Transverse colon (tissue), 4 donors: ENCODE data around the gene PLIN5. TPM values are rescaled to one million over a fixed set of nuclear protein-coding genes. Genes with fewer than 3 reads are reported as not detected.
A peak's percentile ranks its signal among the peaks of the same experiment; 100 is the strongest.

Experiments
- DNase-seq: peaks from one replicate; pipeline ENCODE4 v3.0.0-alpha.2; 2019
- H3K27ac ChIP-seq, 4 donors: fragments of 200-600 bp; sonication (generic); 2 replicates each; pipeline ENCODE4 v1.5.1; 2016 to 2018; ENCODE audit warnings: inconsistent platforms in 4 of 4
- H3K27me3 ChIP-seq: fragments of 200-600 bp; sonication (generic); 2 replicates; pipeline ENCODE4 v1.5.1; 2017; ENCODE audit warnings: inconsistent platforms
- H3K36me3 ChIP-seq, 4 donors: fragments of 200-600 bp; sonication (generic); 2 replicates each; pipeline ENCODE4 v1.5.1; 2017 to 2019; ENCODE audit warnings: inconsistent platforms in 4 of 4
- H3K4me1 ChIP-seq, 4 donors: fragments of 200-600 bp; sonication (generic); 2 replicates each; pipeline ENCODE4 v1.5.1; 2017 to 2020; ENCODE audit warnings: inconsistent platforms in 4 of 4
- H3K4me3 ChIP-seq, 4 donors: fragments of 200-600 bp; sonication (generic); 1 replicate in 1 of 4; 2 replicates in 3 of 4; pipeline versions ENCODE4 v1.5.1 to v1.6.1; 2017 to 2019; ENCODE audit warnings: inconsistent platforms in 4 of 4
- H3K9me3 ChIP-seq, 2 donors: fragments of 200-600 bp; sonication (generic); 2 replicates each; pipeline ENCODE4 v1.5.1; 2017 to 2019; ENCODE audit warnings: inconsistent platforms in 2 of 2
- CTCF ChIP-seq, 5 experiments: fragments of 200-600 bp in 3 of 5; fragments of 450-650 bp in 2 of 5; sonication (generic) in 3 of 5; IDR thresholded peaks; 1 replicate in 2 of 5; 2 replicates in 3 of 5; pipeline ENCODE4 v1.5.1; 2016 to 2017; ENCODE audit warnings: antibody characterized with exemption in 5 of 5, inconsistent platforms in 3 of 5, mild to moderate bottlenecking in 2 of 5, moderate library complexity in 1 of 5
- EP300 ChIP-seq: sonication (generic); formaldehyde crosslinking; IDR thresholded peaks from one replicate; pipeline ENCODE4 v1.6.1; 2017; ENCODE audit warnings: antibody characterized with exemption, low read depth
- POLR2A ChIP-seq: fragments of 450-650 bp; IDR thresholded peaks from one replicate; pipeline ENCODE4 v1.6.1; 2016; ENCODE audit warnings: antibody characterized with exemption, mild to moderate bottlenecking, moderate library complexity
- POLR2AphosphoS5 ChIP-seq, 3 donors: sonication (generic); formaldehyde crosslinking; IDR thresholded peaks; one replicate each; pipeline ENCODE4 v1.6.1; 2016; ENCODE audit warnings: antibody characterized with exemption in 3 of 3
- WGBS, 2 donors: methylation state at CpG; one replicate each; pipeline ENCODE4 v1.1.5; 2018; ENCODE audit warnings: low coverage in 1 of 2; 5-methylcytosine and 5-hydroxymethylcytosine counted together
- in situ Hi-C, 4 donors: fragments of 200-750 bp; cut with MboI; loops; one replicate each; pipeline versions ENCODE4 v1.15.0 to v1.15.1; 2017; ENCODE audit warnings: low sequenced_read_pairs in 3 of 4, low pct_ligation_motif_present in 1 of 4, low pct_unique_long_range_greater_than_20kb in 1 of 4
- intact Hi-C: fragments of 100-400 bp; cut with DNase I; formaldehyde crosslinking; loops from one replicate; pipeline ENCODE4 v1.15.1; 2023; ENCODE audit warnings: low total_unique reads
- total RNA-seq, 4 donors: library from RNA; depleted of rRNA; stranded (reverse); fragments of >200 nt; gene quantifications; one replicate each; pipeline ENCODE4 v1.1.0, GENCODE V29; 2016

Gene PLIN5
- total RNA-seq, 4 donors from 2014 or later: 2.7 to 6.7 (median 6.0) TPM; not detected in 1

- TF ChIP-seq POLR2AphosphoS5 (IDR thresholded peaks at IDR 0.05) (no peak), CTCF (IDR thresholded peaks at IDR 0.05) (peak; percentile 57 to 67 (median 62)), EP300 (no peak), POLR2A (no peak)
- Histone ChIP-seq H3K27me3 (no peaks in the 10 kb centered on the region), H3K36me3 (no peaks in the 10 kb centered on the region), H3K9me3 (no peaks in the 10 kb centered on the region), H3K4me3 (no peak overlapping the region), H3K4me1 (peaks cover 0 to 7% (median 3%) of the 10 kb centered on the region in 4 donors), H3K27ac (no peak overlapping the region)
- peak; percentile 59 for DNase-seq
- intact Hi-C loops (no loop called here), in situ Hi-C loops (no loop called here)
- WGBS, 2 donors: 65% methylated on average over 32 of the region's 53 CpGs; no CpG with 5 or more reads in 1 of the 2 donors
Observed at GRCh38 chr19:4523306-4524110, 11.5 kb downstream of the PLIN5 start.

GRCh38 chr19:4522291-4523002 lies 12.6 kb downstream of the PLIN5 start:
- TF ChIP-seq EP300 (no peak), CTCF (IDR thresholded peaks at IDR 0.05) (no peak), POLR2A (no peak), POLR2AphosphoS5 (IDR thresholded peaks at IDR 0.05) (no peak)
- H3K27ac ChIP-seq: no peak overlapping the region
- no peaks in the 10 kb centered on the region for H3K36me3 ChIP-seq
- H3K9me3 ChIP-seq: no peaks in the 10 kb centered on the region
- no peak for DNase-seq
- 90 to 97% methylated on average over 6 to 15 of the region's 15 CpGs for WGBS, 2 donors
- H3K4me3 ChIP-seq: no peak overlapping the region
- intact Hi-C loops: no loop called here
- in situ Hi-C loops: no loop called here
- peaks cover 0 to 7% (median 3%) of the 10 kb centered on the region in 4 donors for H3K4me1 ChIP-seq
- H3K27me3 ChIP-seq: no peaks in the 10 kb centered on the region

- no peak for TF ChIP-seq EP300
- no peak for TF ChIP-seq POLR2AphosphoS5 (IDR thresholded peaks at IDR 0.05)
- TF ChIP-seq CTCF (IDR thresholded peaks at IDR 0.05): no peak
- no peak overlapping the region for H3K27ac ChIP-seq
- intact Hi-C loops: no loop called here
- no peak overlapping the region for H3K4me3 ChIP-seq
- H3K27me3 ChIP-seq: peaks cover 3% of the 10 kb centered on the region
- in situ Hi-C loops: no loop called here
- peaks cover 0 to 7% (median 3%) of the 10 kb centered on the region in 4 donors for H3K4me1 ChIP-seq
- WGBS, 2 donors: 93% methylated on average over 5 of the region's 5 CpGs; no CpG with 5 or more reads in 1 of the 2 donors
- no peaks in the 10 kb centered on the region for H3K36me3 ChIP-seq
- no peak for DNase-seq
- H3K9me3 ChIP-seq: no peaks in the 10 kb centered on the region
Observed at GRCh38 chr19:4521888-4522242, 13.2 kb downstream of the PLIN5 start.

GRCh38 chr19:4521170-4521887 lies 13.7 kb downstream of the PLIN5 start:
- H3K27ac ChIP-seq: no peak overlapping the region
- intact Hi-C loops: no loop called here
- 69% methylated on average over 10 of the region's 11 CpGs; no CpG with 5 or more reads in 1 of the 2 donors for WGBS, 2 donors

More at GRCh38 chr19:4521170-4521887, 13.7 kb downstream of the PLIN5 start:
- no peaks in the 10 kb centered on the region for H3K9me3 ChIP-seq
- TF ChIP-seq POLR2A (no peak), EP300 (no peak), POLR2AphosphoS5 (IDR thresholded peaks at IDR 0.05) (no peak), CTCF (IDR thresholded peaks at IDR 0.05) (no peak)
- in situ Hi-C loops: no loop called here
- no peak for DNase-seq
- no peak overlapping the region for H3K4me3 ChIP-seq
- H3K36me3 ChIP-seq: no peaks in the 10 kb centered on the region
- peaks cover 0 to 7% (median 3%) of the 10 kb centered on the region in 4 donors for H3K4me1 ChIP-seq
- peaks cover 5% of the 10 kb centered on the region for H3K27me3 ChIP-seq
